Left ventricle myocardium inferior (tissue), 1 donor: ENCODE results near the gene SDF4. TPM values are rescaled to one million over a fixed set of nuclear protein-coding genes. Genes with fewer than 3 reads are reported as not detected.

Experiments used
- DNase-seq: peaks from one replicate; pipeline ENCODE4 v3.0.0-alpha.2; 2020
- H3K27ac ChIP-seq: fragments of 200-600 bp; replicated peaks from 2 replicates; pipeline ENCODE4 v1.8.0; 2021
- H3K27me3 ChIP-seq: fragments of 200-600 bp; 2 replicates; pipeline ENCODE4 v1.8.0; 2021; ENCODE audit warnings: low read depth
- H3K36me3 ChIP-seq: fragments of 200-600 bp; 2 replicates; pipeline ENCODE4 v1.8.0; 2021
- H3K4me1 ChIP-seq: fragments of 200-600 bp; 2 replicates; pipeline ENCODE4 v1.8.0; 2021
- H3K4me3 ChIP-seq: fragments of 200-600 bp; 2 replicates; pipeline ENCODE4 v1.8.0; 2021; ENCODE audit warnings: mild to moderate bottlenecking, moderate library complexity
- H3K9me3 ChIP-seq: fragments of 200-600 bp; replicated peaks from 2 replicates; pipeline ENCODE4 v1.8.0; 2021
- CTCF ChIP-seq: fragments of 200-600 bp; IDR thresholded peaks from 2 replicates; pipeline ENCODE4 v1.8.0; 2021; ENCODE audit warnings: antibody characterized with exemption, mild to moderate bottlenecking, borderline replicate concordance
- intact Hi-C: fragments of 100-400 bp; cut with micrococcal nuclease; formaldehyde crosslinking; loops from one replicate; pipeline ENCODE4 v1.11.0; 2022
- total RNA-seq: library from RNA; stranded (reverse); fragmentation: NEBNext Ultra II Directional; extraction: Animal tissue kit (Norgen Biotek cat#: 25700); gene quantifications from one replicate; pipeline ENCODE4 v1.2.1, GENCODE V29; 2021
- donor health status: DM: no; HTN: yes; CAD: no; lungs with severe emphysema.

SDF4 gene
- total RNA-seq, 1 donor from 2014 or later, result 114 TPM

GRCh38 chr1:1262758-1263157 lies 31.0 kb upstream of the SDF4 start:
- intact Hi-C loops, result no loop called here
- H3K36me3 ChIP-seq, result peaks cover 77% of the 10 kb centered on the region

GRCh38 chr1:1262071-1262470 lies 30.3 kb upstream of the SDF4 start:
- intact Hi-C loops, result no loop called here
- no peak for DNase-seq

More at GRCh38 chr1:1262758-1263157, 31.0 kb upstream of the SDF4 start:
- H3K4me1 ChIP-seq, result peaks cover 51% of the 10 kb centered on the region
- no peak for TF ChIP-seq CTCF
- DNase-seq, result no peak
- no peaks in the 10 kb centered on the region for H3K27me3 ChIP-seq
- H3K9me3 ChIP-seq, result no peaks in the 10 kb centered on the region
- H3K27ac ChIP-seq, result no peak overlapping the region
- H3K4me3 ChIP-seq, result no peak overlapping the region

GRCh38 chr1:1260843-1261560 lies 29.2 kb upstream of the SDF4 start:
- intact Hi-C loops, result no loop called here
- DNase-seq, result no peak
- TF ChIP-seq CTCF, result no peak
- Histone ChIP-seq H3K36me3 (peaks cover 70% of the 10 kb centered on the region), H3K4me3 (no peak overlapping the region), H3K9me3 (no peaks in the 10 kb centered on the region), H3K4me1 (peaks cover 51% of the 10 kb centered on the region), H3K27ac (peak overlapping the region; percentile 44), H3K27me3 (no peaks in the 10 kb centered on the region)

More at GRCh38 chr1:1262071-1262470, 30.3 kb upstream of the SDF4 start:
- TF ChIP-seq CTCF, result no peak
- Histone ChIP-seq H3K4me3 (no peak overlapping the region), H3K27ac (no peak overlapping the region), H3K9me3 (no peaks in the 10 kb centered on the region), H3K36me3 (peaks cover 70% of the 10 kb centered on the region), H3K4me1 (peaks cover 51% of the 10 kb centered on the region), H3K27me3 (no peaks in the 10 kb centered on the region)

GRCh38 chr1:1259951-1260600 lies 28.3 kb upstream of the SDF4 start:
- no peak for TF ChIP-seq CTCF
- Histone ChIP-seq H3K4me3 (no peak overlapping the region), H3K27ac (peak overlapping the region; percentile 44)

GRCh38 chr1:1259540-1259939 lies 27.7 kb upstream of the SDF4 start:
- intact Hi-C loops, result no loop called here
- Histone ChIP-seq H3K27me3 (no peaks in the 10 kb centered on the region), H3K36me3 (peaks cover 74% of the 10 kb centered on the region), H3K4me3 (no peak overlapping the region), H3K27ac (no peak overlapping the region), H3K9me3 (no peaks in the 10 kb centered on the region), H3K4me1 (peaks cover 47% of the 10 kb centered on the region)
- DNase-seq, result no peak
- TF ChIP-seq CTCF, result no peak

More at GRCh38 chr1:1259951-1260600, 28.3 kb upstream of the SDF4 start:
- peak; percentile 57 for DNase-seq
- Histone ChIP-seq H3K4me1 (peaks cover 51% of the 10 kb centered on the region), H3K9me3 (no peaks in the 10 kb centered on the region), H3K27me3 (no peaks in the 10 kb centered on the region), H3K36me3 (peaks cover 74% of the 10 kb centered on the region)
- intact Hi-C loops, result no loop called here
